Suprapubic skin (tissue), 4 donors: Measurements from ENCODE around the gene PRPSAP2.

Experiments
- EP300 ChIP-seq: sonication (generic); formaldehyde crosslinking; IDR thresholded peaks from one replicate; pipeline ENCODE4 v1.6.1; 2017; ENCODE audit warnings: antibody characterized with exemption
- POLR2A ChIP-seq, 2 donors: fragments of 450-650 bp; IDR thresholded peaks; one replicate each; pipeline ENCODE4 v1.6.1; 2017; ENCODE audit warnings: antibody characterized with exemption in 2 of 2, mild to moderate bottlenecking in 2 of 2, moderate library complexity in 2 of 2
- POLR2AphosphoS5 ChIP-seq, 3 donors: sonication (generic); formaldehyde crosslinking; IDR thresholded peaks; one replicate each; pipeline ENCODE4 v1.6.1; 2017; ENCODE audit warnings: antibody characterized with exemption in 3 of 3
- TF ChIP-seq, protein P1 (sequence below), 2 donors: fragments of 200-600 bp in 1 of 2; fragments of 450-650 bp in 1 of 2; sonication (generic) in 1 of 2; IDR thresholded peaks; one replicate each; pipeline ENCODE4 v1.5.1; 2016 to 2019; ENCODE audit warnings: antibody characterized with exemption in 2 of 2, mild to moderate bottlenecking in 1 of 2, moderate library complexity in 1 of 2

DNA sequence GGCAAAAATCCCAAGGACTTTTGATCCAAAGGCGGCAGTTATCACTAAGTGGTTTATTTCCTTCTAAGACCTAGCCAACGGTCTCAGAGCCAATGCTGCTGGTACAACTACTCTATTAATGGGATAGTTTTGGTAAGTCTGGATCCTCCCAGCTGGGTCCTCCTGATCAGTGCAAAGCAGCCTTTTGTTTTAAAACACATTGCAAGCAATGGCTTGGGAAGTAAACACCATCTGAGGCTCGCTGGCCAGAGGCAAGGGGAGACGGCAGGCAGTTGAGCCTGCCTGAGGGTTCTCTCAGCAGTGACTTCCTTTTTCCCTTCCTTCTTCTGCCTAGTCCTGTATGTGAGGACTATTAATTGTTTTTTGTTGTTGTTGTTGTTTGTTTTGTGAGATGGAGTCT, 92.4 kb downstream of the PRPSAP2 start:
- TF ChIP-seq, protein P1, sequence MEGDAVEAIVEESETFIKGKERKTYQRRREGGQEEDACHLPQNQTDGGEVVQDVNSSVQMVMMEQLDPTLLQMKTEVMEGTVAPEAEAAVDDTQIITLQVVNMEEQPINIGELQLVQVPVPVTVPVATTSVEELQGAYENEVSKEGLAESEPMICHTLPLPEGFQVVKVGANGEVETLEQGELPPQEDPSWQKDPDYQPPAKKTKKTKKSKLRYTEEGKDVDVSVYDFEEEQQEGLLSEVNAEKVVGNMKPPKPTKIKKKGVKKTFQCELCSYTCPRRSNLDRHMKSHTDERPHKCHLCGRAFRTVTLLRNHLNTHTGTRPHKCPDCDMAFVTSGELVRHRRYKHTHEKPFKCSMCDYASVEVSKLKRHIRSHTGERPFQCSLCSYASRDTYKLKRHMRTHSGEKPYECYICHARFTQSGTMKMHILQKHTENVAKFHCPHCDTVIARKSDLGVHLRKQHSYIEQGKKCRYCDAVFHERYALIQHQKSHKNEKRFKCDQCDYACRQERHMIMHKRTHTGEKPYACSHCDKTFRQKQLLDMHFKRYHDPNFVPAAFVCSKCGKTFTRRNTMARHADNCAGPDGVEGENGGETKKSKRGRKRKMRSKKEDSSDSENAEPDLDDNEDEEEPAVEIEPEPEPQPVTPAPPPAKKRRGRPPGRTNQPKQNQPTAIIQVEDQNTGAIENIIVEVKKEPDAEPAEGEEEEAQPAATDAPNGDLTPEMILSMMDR (IDR thresholded peaks at IDR 0.05) = no peak
- TF ChIP-seq POLR2A (IDR thresholded peaks at IDR 0.05) = no peak
- TF ChIP-seq POLR2AphosphoS5 (IDR thresholded peaks at IDR 0.05) = no peak
- TF ChIP-seq EP300 = no peak
